22Rv1 (cell line): ENCODE results near the gene SPIB.

Experiments used
- CTCF ChIP-seq: fragments of 450-650 bp; IDR thresholded peaks from 2 replicates; pipeline ENCODE4 v1.5.1; 2017; ENCODE audit warnings: mild to moderate bottlenecking
- ZFX ChIP-seq: fragments of 450-650 bp; IDR thresholded peaks from 2 replicates; pipeline ENCODE4 v1.6.1; 2017; ENCODE audit warnings: antibody characterized with exemption, borderline replicate concordance

- peak; percentile 35 for TF ChIP-seq CTCF
- no peak for TF ChIP-seq ZFX
Measured at GRCh38 chr19:50465986-50466705, 47.4 kb downstream of the SPIB start.
